SKM-1 (cell line): Measurements from ENCODE around the gene TLE4.

Source experiments
- DNase-seq: peaks from one replicate; lab custom pipeline; 2025; ENCODE audit not compliant: unreplicated experiment; lab: John Stamatoyannopoulos, UW

The TLE4 gene

GRCh38 chr9:79684711-79685575 is 113.2 kb downstream of the TLE4 start:
- DNase-seq, result no peak

- DNase-seq, result no peak
Measured at GRCh38 chr9:79685577-79685976, 113.8 kb downstream of the TLE4 start.

GRCh38 chr9:79686381-79687130 is 114.8 kb downstream of the TLE4 start:
- DNase-seq, result no peak

GRCh38 chr9:79687131-79687447 is 115.3 kb downstream of the TLE4 start:
- no peak for DNase-seq

GRCh38 chr9:79688363-79688762 is 116.6 kb downstream of the TLE4 start:
- DNase-seq, result no peak

GRCh38 chr9:79689576-79689975 is 117.8 kb downstream of the TLE4 start:
- no peak for DNase-seq

GRCh38 chr9:79691496-79691895 is 119.7 kb downstream of the TLE4 start:
- DNase-seq, result no peak

- DNase-seq, result no peak
Measured at GRCh38 chr9:79692857-79693571, 121.2 kb downstream of the TLE4 start.

- no peak for DNase-seq
Measured at GRCh38 chr9:79693750-79694149, 122.0 kb downstream of the TLE4 start.

GRCh38 chr9:79694208-79694607 is 122.4 kb downstream of the TLE4 start:
- no peak for DNase-seq

GRCh38 chr9:79694676-79695400 is 123.1 kb downstream of the TLE4 start:
- DNase-seq, result no peak

GRCh38 chr9:79695531-79696175 is 123.9 kb downstream of the TLE4 start:
- no peak for DNase-seq

GRCh38 chr9:79698967-79699366 is 127.2 kb downstream of the TLE4 start:
- DNase-seq, result no peak

GRCh38 chr9:79699479-79699878 is 127.7 kb downstream of the TLE4 start:
- no peak for DNase-seq

- DNase-seq, result no peak
Measured at GRCh38 chr9:79700607-79701360, 129.0 kb downstream of the TLE4 start.

GRCh38 chr9:79701651-79702050 is 129.9 kb downstream of the TLE4 start:
- DNase-seq, result peak; percentile 1

- no peak for DNase-seq
Measured at GRCh38 chr9:79705704-79706103, 133.9 kb downstream of the TLE4 start.

GRCh38 chr9:79706512-79706911 is 134.7 kb downstream of the TLE4 start:
- no peak for DNase-seq

- DNase-seq, result no peak
Measured at GRCh38 chr9:79707589-79707988, 135.8 kb downstream of the TLE4 start.

GRCh38 chr9:79708541-79708940 is 136.8 kb downstream of the TLE4 start:
- DNase-seq, result no peak
